Gastrocnemius medialis (tissue), 4 donors: ENCODE results near the gene PSMD1. TPM values are rescaled to one million over a fixed set of nuclear protein-coding genes. Genes with fewer than 3 reads are reported as not detected.
"Not testable (repeated sequence)": the region's sequence is repeated elsewhere in the genome, so short reads cannot be mapped to it uniquely, and the experiment has no call there.

ENCODE experiments used
- ATAC-seq, 2 donors: fragments of 150-250 bp; one replicate each; pipeline ENCODE4 v1.9.1; 2016
- DNase-seq, 2 donors: peaks; one replicate each; pipeline ENCODE4 v3.0.0-alpha.2; 2019
- H3K27ac ChIP-seq, 4 donors: fragments of 200-600 bp; sonication (generic); 1 replicate in 1 of 4; 2 replicates in 3 of 4; pipeline ENCODE4 v1.5.1; 2016 to 2018; ENCODE audit warnings: mild to moderate bottlenecking in 2 of 4, moderate library complexity in 1 of 4
- H3K27me3 ChIP-seq, 3 donors: fragments of 200-600 bp; sonication (generic) in 2 of 3; 1 replicate in 1 of 3; 2 replicates in 2 of 3; pipeline versions ENCODE4 v1.5.1 to v1.6.0; 2016 to 2019; ENCODE audit warnings: mild to moderate bottlenecking in 1 of 3, moderate library complexity in 1 of 3
- H3K36me3 ChIP-seq, 2 donors: fragments of 200-600 bp; sonication (generic) in 1 of 2; one replicate each; pipeline ENCODE4 v1.5.1; 2017 to 2018
- H3K4me1 ChIP-seq, 2 donors: fragments of 200-600 bp; sonication (generic) in 1 of 2; one replicate each; pipeline ENCODE4 v1.5.1; 2016 to 2017; ENCODE audit warnings: mild to moderate bottlenecking in 2 of 2
- H3K4me3 ChIP-seq, 4 donors: fragments of 200-600 bp; sonication (generic) in 3 of 4; 1 replicate in 1 of 4; 2 replicates in 3 of 4; pipeline ENCODE4 v1.5.1; 2016 to 2019; ENCODE audit warnings: mild to moderate bottlenecking in 2 of 4
- H3K9me3 ChIP-seq, 3 donors: fragments of 200-600 bp; sonication (generic) in 2 of 3; 1 replicate in 1 of 3; 2 replicates in 2 of 3; pipeline ENCODE4 v1.5.1; 2016 to 2019
- POLR2A ChIP-seq, 2 donors: fragments of 450-650 bp; IDR thresholded peaks; one replicate each; pipeline ENCODE4 v1.6.1; 2017; ENCODE audit warnings: antibody characterized with exemption in 2 of 2, mild to moderate bottlenecking in 2 of 2, moderate library complexity in 2 of 2
- in situ Hi-C, 4 donors: fragments of 200-750 bp; cut with MboI; loops; one replicate each; pipeline versions ENCODE4 v1.15.0 to v1.8.0; 2017; ENCODE audit warnings: low sequenced_read_pairs in 4 of 4
- intact Hi-C: fragments of 100-400 bp; cut with DNase I; formaldehyde crosslinking; loops from one replicate; pipeline ENCODE4 v1.15.1; 2023; ENCODE audit warnings: low total_unique reads
- total RNA-seq, 4 donors: library from RNA; depleted of rRNA; stranded (reverse); fragments of >200 nt; gene quantifications; one replicate each; pipeline versions ENCODE4 v1.1.0 to v1.2.3, GENCODE V29; 2016
- TF ChIP-seq, protein P1 (sequence below), 5 experiments: fragments of 450-650 bp in 3 of 5; fragments of 200-600 bp in 2 of 5; sonication (generic) in 2 of 5; IDR thresholded peaks in 4 of 5; conservative IDR thresholded peaks in 1 of 5; 1 replicate in 4 of 5; 2 replicates in 1 of 5; pipeline ENCODE4 v1.5.1; 2016 to 2019; ENCODE audit warnings: antibody characterized with exemption in 5 of 5, mild to moderate bottlenecking in 3 of 5, moderate library complexity in 3 of 5

The PSMD1 gene
- total RNA-seq, 4 donors from 2014 or later, result 169 to 189 (median 182) TPM

DNA sequence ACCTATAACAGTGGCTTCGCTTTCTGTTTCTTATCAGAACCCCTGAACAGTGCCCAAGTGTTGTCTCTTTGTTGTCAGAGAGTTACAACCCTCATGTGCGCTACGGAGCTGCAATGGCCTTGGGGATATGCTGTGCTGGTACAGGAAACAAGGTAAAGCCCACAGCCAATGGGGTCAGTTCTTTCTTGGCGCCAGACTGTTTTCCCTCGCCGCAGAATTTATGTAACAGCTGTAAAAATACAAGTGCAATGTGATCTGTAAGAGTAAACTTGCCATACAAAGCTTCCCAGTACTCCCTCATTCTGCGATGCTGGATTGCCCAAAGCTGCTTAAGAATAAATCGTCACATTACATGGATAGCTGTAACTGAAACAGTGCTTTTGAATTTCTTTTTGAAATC lies 82.0 kb downstream of the PSMD1 start:
- H3K4me3 ChIP-seq, result no peak overlapping the region
- in situ Hi-C loops, result no loop called here
- intact Hi-C loops, result no loop called here
- peaks cover 0 to 11% of the 10 kb centered on the region in 2 donors for H3K36me3 ChIP-seq
- DNase-seq (no peak), ATAC-seq (no peak)
- no peaks in the 10 kb centered on the region for H3K9me3 ChIP-seq
- H3K27me3 ChIP-seq, result no peaks in the 10 kb centered on the region
- no peak for TF ChIP-seq POLR2A (IDR thresholded peaks at IDR 0.05)
- TF ChIP-seq, protein P1, sequence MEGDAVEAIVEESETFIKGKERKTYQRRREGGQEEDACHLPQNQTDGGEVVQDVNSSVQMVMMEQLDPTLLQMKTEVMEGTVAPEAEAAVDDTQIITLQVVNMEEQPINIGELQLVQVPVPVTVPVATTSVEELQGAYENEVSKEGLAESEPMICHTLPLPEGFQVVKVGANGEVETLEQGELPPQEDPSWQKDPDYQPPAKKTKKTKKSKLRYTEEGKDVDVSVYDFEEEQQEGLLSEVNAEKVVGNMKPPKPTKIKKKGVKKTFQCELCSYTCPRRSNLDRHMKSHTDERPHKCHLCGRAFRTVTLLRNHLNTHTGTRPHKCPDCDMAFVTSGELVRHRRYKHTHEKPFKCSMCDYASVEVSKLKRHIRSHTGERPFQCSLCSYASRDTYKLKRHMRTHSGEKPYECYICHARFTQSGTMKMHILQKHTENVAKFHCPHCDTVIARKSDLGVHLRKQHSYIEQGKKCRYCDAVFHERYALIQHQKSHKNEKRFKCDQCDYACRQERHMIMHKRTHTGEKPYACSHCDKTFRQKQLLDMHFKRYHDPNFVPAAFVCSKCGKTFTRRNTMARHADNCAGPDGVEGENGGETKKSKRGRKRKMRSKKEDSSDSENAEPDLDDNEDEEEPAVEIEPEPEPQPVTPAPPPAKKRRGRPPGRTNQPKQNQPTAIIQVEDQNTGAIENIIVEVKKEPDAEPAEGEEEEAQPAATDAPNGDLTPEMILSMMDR (IDR thresholded peaks at IDR 0.05 in 4 of 5, conservative IDR thresholded peaks at IDR 0.05 in 1 of 5), result no peak
- H3K27ac ChIP-seq, result no peak overlapping the region
- H3K4me1 ChIP-seq, result peaks cover 6 to 17% of the 10 kb centered on the region in 2 donors

DNA sequence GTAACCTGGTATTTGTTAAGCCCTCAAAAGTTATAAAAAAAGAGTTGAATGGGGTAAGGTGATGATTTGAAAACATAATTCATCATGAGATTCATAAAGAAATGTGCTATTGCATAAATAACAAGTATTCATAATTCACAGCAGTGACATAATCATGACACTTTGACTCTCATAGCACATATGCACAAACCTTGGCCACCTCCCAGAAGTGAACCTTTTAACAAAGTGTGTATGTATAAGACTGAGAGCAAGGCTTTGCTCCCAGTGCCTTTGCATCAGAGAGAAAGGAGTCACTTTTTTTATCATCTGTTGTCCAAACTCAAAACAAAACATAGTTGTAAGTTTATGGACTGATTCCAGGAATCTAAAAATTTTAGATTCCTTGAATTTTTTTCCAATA lies 83.1 kb downstream of the PSMD1 start:
- intact Hi-C loops (no loop called here), in situ Hi-C loops (no loop called here)
- H3K4me3 ChIP-seq, result no peak overlapping the region
- DNase-seq (no peak), ATAC-seq (no peak)
- H3K27ac ChIP-seq, result no peak overlapping the region
- no peak for TF ChIP-seq POLR2A (IDR thresholded peaks at IDR 0.05)
- TF ChIP-seq, protein P1 (IDR thresholded peaks at IDR 0.05 in 4 of 5, conservative IDR thresholded peaks at IDR 0.05 in 1 of 5), result no peak
- peaks cover 6 to 16% of the 10 kb centered on the region in 2 donors for H3K4me1 ChIP-seq
- no peaks in the 10 kb centered on the region for H3K9me3 ChIP-seq
- no peaks in the 10 kb centered on the region for H3K27me3 ChIP-seq
- H3K36me3 ChIP-seq, result peaks cover 0 to 11% of the 10 kb centered on the region in 2 donors

DNA sequence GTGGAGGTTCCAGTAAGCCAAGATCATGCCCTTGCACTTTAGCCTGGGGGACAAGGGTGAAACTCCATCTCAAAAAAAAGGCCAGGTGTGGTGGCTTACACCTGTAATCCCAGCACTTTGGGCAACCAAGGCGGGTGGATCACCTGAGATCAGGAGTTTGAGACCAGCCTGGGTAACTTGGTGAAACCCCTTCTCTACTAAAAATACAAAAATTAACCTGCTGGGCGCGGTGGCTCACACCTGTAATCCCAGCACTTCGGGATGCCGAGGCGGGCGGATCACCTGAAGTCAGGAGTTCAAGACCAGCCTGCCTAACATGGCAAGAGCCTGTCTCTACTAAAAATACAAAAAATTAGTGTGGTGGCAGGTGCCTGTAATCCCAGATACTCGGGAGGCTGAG lies 84.1 kb downstream of the PSMD1 start:
- DNase-seq, H3K27ac ChIP-seq, H3K4me3 ChIP-seq, in situ Hi-C loops, H3K27me3 ChIP-seq, intact Hi-C loops, H3K9me3 ChIP-seq, ATAC-seq: not testable (repeated sequence)
- Histone ChIP-seq H3K36me3 (peaks cover 0 to 11% of the 10 kb centered on the region in 2 donors), H3K4me1 (peaks cover 6 to 14% of the 10 kb centered on the region in 2 donors)

DNA sequence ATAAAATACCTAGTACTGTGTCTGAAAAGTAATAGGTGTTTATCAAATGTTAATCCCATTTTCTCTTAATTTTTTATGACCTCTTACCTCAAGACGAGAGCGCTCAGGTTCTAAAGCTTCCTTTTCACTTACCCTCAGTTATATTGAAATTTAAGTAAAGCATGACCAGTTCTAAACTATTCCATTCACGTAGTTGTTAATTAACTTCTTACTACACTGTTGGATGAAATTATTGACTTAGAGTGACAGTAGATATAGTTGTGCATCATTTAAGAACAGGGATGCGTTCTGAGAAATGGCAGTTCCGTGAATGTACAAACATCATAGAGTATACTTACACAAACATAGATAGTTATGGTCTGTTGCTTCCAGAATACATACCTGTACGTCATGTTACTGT lies 88.2 kb downstream of the PSMD1 start:
- ATAC-seq (no peak), DNase-seq (no peak)
- H3K9me3 ChIP-seq, result no peaks in the 10 kb centered on the region
- in situ Hi-C loops (no loop called here), intact Hi-C loops (loop anchor here (5.0 kb wide), 1 partner anchor 83 kb away; no protein-coding TSS in a partner anchor)
- H3K27me3 ChIP-seq, result no peaks in the 10 kb centered on the region
- no peaks in the 10 kb centered on the region for H3K4me1 ChIP-seq
- no peak for TF ChIP-seq POLR2A (IDR thresholded peaks at IDR 0.05)
- TF ChIP-seq, protein P1 (IDR thresholded peaks at IDR 0.05 in 4 of 5, conservative IDR thresholded peaks at IDR 0.05 in 1 of 5), result no peak
- no peak overlapping the region for H3K27ac ChIP-seq
- peaks cover 0 to 45% of the 10 kb centered on the region in 2 donors for H3K36me3 ChIP-seq
- H3K4me3 ChIP-seq, result no peak overlapping the region

DNA sequence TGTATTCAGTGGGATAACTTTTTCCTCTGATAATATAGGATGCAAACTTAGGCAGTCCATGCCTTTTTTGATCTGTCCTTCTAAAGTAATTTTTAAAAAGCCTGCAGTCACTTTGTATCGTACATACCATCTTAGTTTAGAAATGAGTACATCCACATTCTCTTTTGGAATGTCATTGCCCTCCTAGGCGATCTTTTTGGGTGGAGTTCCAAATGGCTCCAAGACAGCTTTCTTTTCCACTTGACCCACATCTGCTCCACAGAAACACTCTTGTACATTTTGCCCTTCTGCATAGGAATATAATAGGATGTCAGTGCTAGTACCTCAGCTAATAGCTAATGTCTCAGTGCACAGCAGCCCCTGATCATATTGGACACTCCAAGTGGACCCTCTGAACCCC lies 90.0 kb downstream of the PSMD1 start:
- Histone ChIP-seq H3K9me3 (no peaks in the 10 kb centered on the region), H3K4me3 (no peak overlapping the region), H3K4me1 (no peaks in the 10 kb centered on the region), H3K27me3 (no peaks in the 10 kb centered on the region), H3K36me3 (peaks cover 0 to 46% of the 10 kb centered on the region in 2 donors), H3K27ac (no peak overlapping the region)
- intact Hi-C loops, result loop anchor here (5.0 kb wide), 1 partner anchor 84 kb away; no protein-coding TSS in a partner anchor
- ATAC-seq (no peak), DNase-seq (no peak)
- TF ChIP-seq, protein P1 (IDR thresholded peaks at IDR 0.05 in 4 of 5, conservative IDR thresholded peaks at IDR 0.05 in 1 of 5), result no peak
- TF ChIP-seq POLR2A (IDR thresholded peaks at IDR 0.05), result no peak
- in situ Hi-C loops, result no loop called here
